ENCODE results near the gene DENND4A. TPM values are rescaled to one million over a fixed set of nuclear protein-coding genes. Genes with fewer than 3 reads are reported as not detected.

DENND4A gene
- total and polyA plus RNA-seq, 10 of the 15 experiments (the other 5 are each of a cell fraction or from before 2014, with no cell fraction given), result 14.2 to 81.8 (median 34.1) TPM

- Histone ChIP-seq H3K27ac (ENCODE audit: control insufficient read depth, insufficient read depth) (no peak overlapping the region), H3K36me3 (ENCODE audit: control insufficient read depth in 2 of 2, insufficient read depth in 2 of 2, low read length in 1 of 2) (no peaks in the 10 kb centered on the region; a peak in 1 of 4 replicates), H3K9ac (ENCODE audit: control insufficient read depth, insufficient read depth, low read length) (no peak overlapping the region), H3K79me2 (ENCODE audit: control insufficient read depth, insufficient read depth, low read length) (peaks cover 93% of the 10 kb centered on the region), H3K9me3 (replicated peaks; ENCODE audit: control insufficient read depth, insufficient read depth, low read length) (no peaks in the 10 kb centered on the region; the same call in 1 of the 3 replicates), H3K4me3 (no peak overlapping the region), H3K4me1 (ENCODE audit: control insufficient read depth, insufficient read depth, low read length) (peaks cover 6% of the 10 kb centered on the region), H2AFZ (ENCODE audit: control insufficient read depth, low read depth, low read length) (no peak overlapping the region), H3K27me3 (replicated peaks in 1 of 2; ENCODE audit: control insufficient read depth in 2 of 2, insufficient read depth in 2 of 2, low read length in 1 of 2) (no peaks in the 10 kb centered on the region), H3K4me2 (ENCODE audit: control insufficient read depth, insufficient read depth) (no peak overlapping the region), H4K20me1 (ENCODE audit: control insufficient read depth, insufficient read depth) (no peaks in the 10 kb centered on the region)
- in situ Hi-C loops (cut with MboI), result no loop called here
- intact Hi-C loops (cut with micrococcal nuclease; ENCODE audit: unreplicated experiment), result no loop called here
- CTCF ChIA-PET, result interaction anchor here (0.9 to 3.0 kb wide), 4 partner anchors 12 to 91 kb away, joined by 3 to 7 read pairs (median 4); no protein-coding TSS in a partner anchor
- ATAC-seq (no peak), DNase-seq (ENCODE audit: low read depth, low spot score) (no peak), FAIRE-seq (no peak)
- SMC1A ChIA-PET (ENCODE audit: uncharacterized antibody, unreplicated experiment), result interaction anchor here (0.7 to 1.9 kb wide), 6 partner anchors 14 to 62 kb away, joined by 3 to 6 read pairs (median 4); no protein-coding TSS in a partner anchor
- RAD21 ChIA-PET (ENCODE audit: unreplicated experiment), result interaction anchor here (0.8 to 1.5 kb wide), 2 partner anchors 24 to 51 kb away, joined by 3 to 6 read pairs; no protein-coding TSS in a partner anchor
- POLR2A ChIA-PET, result interaction anchor here (0.9 kb wide), 2 partner anchors 11 to 25 kb away, joined by 3 to 4 read pairs; partner anchors contain the start of gene DENND4A
- no TSS peak for BruUV-seq (replicated peaks)
- TF ChIP-seq SMARCA5 (IDR thresholded peaks at IDR 0.05) (no peak), ZBTB11 (CRISPR knock-in tag; IDR thresholded peaks at IDR 0.05) (no peak), CBX3 (IDR thresholded peaks at IDR 0.05; ENCODE audit: borderline replicate concordance, low read depth) (no peak), LARP7 (IDR thresholded peaks at IDR 0.05) (no peak), NR2F1 (conservative IDR thresholded peaks at IDR 0.05) (no peak), CEBPB (IDR thresholded peaks at IDR 0.05; ENCODE audit: borderline replicate concordance in 1 of 2, low read depth in 2 of 2, low read length in 2 of 2) (no peak), BMI1 (IDR thresholded peaks at IDR 0.05; ENCODE audit: borderline replicate concordance) (no peak), BACH1 (IDR thresholded peaks at IDR 0.05; ENCODE audit: borderline replicate concordance) (no peak), EED (IDR thresholded peaks at IDR 0.05; ENCODE audit: low read depth) (no peak), NR2C2 (IDR thresholded peaks at IDR 0.05; ENCODE audit: borderline replicate concordance, control insufficient read depth, insufficient read length, low read depth) (no peak), ZNF207 (IDR thresholded peaks at IDR 0.05; ENCODE audit: borderline replicate concordance) (no peak), HDAC2 (IDR thresholded peaks at IDR 0.05) (no peak)
- TF ChIP-seq, protein P1, sequence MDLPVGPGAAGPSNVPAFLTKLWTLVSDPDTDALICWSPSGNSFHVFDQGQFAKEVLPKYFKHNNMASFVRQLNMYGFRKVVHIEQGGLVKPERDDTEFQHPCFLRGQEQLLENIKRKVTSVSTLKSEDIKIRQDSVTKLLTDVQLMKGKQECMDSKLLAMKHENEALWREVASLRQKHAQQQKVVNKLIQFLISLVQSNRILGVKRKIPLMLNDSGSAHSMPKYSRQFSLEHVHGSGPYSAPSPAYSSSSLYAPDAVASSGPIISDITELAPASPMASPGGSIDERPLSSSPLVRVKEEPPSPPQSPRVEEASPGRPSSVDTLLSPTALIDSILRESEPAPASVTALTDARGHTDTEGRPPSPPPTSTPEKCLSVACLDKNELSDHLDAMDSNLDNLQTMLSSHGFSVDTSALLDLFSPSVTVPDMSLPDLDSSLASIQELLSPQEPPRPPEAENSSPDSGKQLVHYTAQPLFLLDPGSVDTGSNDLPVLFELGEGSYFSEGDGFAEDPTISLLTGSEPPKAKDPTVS (IDR thresholded peaks at IDR 0.05; ENCODE audit: low read depth, low read length), result no peak
- TF ChIP-seq, protein P2, sequence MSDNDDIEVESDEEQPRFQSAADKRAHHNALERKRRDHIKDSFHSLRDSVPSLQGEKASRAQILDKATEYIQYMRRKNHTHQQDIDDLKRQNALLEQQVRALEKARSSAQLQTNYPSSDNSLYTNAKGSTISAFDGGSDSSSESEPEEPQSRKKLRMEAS (IDR thresholded peaks at IDR 0.05; ENCODE audit: low read depth, low read length), result no peak
- TF ChIP-seq, protein P3, sequence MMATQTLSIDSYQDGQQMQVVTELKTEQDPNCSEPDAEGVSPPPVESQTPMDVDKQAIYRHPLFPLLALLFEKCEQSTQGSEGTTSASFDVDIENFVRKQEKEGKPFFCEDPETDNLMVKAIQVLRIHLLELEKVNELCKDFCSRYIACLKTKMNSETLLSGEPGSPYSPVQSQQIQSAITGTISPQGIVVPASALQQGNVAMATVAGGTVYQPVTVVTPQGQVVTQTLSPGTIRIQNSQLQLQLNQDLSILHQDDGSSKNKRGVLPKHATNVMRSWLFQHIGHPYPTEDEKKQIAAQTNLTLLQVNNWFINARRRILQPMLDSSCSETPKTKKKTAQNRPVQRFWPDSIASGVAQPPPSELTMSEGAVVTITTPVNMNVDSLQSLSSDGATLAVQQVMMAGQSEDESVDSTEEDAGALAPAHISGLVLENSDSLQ (IDR thresholded peaks at IDR 0.05), result no peak
- TF ChIP-seq, protein P4, sequence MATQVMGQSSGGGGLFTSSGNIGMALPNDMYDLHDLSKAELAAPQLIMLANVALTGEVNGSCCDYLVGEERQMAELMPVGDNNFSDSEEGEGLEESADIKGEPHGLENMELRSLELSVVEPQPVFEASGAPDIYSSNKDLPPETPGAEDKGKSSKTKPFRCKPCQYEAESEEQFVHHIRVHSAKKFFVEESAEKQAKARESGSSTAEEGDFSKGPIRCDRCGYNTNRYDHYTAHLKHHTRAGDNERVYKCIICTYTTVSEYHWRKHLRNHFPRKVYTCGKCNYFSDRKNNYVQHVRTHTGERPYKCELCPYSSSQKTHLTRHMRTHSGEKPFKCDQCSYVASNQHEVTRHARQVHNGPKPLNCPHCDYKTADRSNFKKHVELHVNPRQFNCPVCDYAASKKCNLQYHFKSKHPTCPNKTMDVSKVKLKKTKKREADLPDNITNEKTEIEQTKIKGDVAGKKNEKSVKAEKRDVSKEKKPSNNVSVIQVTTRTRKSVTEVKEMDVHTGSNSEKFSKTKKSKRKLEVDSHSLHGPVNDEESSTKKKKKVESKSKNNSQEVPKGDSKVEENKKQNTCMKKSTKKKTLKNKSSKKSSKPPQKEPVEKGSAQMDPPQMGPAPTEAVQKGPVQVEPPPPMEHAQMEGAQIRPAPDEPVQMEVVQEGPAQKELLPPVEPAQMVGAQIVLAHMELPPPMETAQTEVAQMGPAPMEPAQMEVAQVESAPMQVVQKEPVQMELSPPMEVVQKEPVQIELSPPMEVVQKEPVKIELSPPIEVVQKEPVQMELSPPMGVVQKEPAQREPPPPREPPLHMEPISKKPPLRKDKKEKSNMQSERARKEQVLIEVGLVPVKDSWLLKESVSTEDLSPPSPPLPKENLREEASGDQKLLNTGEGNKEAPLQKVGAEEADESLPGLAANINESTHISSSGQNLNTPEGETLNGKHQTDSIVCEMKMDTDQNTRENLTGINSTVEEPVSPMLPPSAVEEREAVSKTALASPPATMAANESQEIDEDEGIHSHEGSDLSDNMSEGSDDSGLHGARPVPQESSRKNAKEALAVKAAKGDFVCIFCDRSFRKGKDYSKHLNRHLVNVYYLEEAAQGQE (IDR thresholded peaks at IDR 0.05; ENCODE audit: low read depth, low read length), result no peak
These were observed 24.9 kb downstream of the DENND4A start for GRCh38 chr15:65767264-65767595.

All from GM12878 (cell line).